Fibroblast of lung (primary cell): ENCODE measurements around the gene ROBO3. TPM values are rescaled to one million over a fixed set of nuclear protein-coding genes. Genes with fewer than 3 reads are reported as not detected.

Experiments
- DNase-seq, 2 donors: peaks; one replicate each; pipeline versions ENCODE4 v3.0.0 to v3.0.0-alpha.2; 2010; ENCODE audit warnings: low read depth in 2 of 2
- H2AFZ ChIP-seq: 2 replicates; pipeline ENCODE4 v1.5.1; 2012; ENCODE audit warnings: low read length, control low read depth, inconsistent platforms
- H3K27ac ChIP-seq: 2 replicates; pipeline ENCODE4 v1.5.1; 2011; ENCODE audit warnings: low read length, control low read depth; ENCODE audit not compliant: insufficient read depth
- H3K27me3 ChIP-seq: 2 replicates; pipeline ENCODE4 v1.5.1; 2011; ENCODE audit warnings: mild to moderate bottlenecking, low read length; ENCODE audit not compliant: control insufficient read depth, insufficient read depth
- H3K36me3 ChIP-seq: 2 replicates; pipeline ENCODE4 v1.5.1; 2011; ENCODE audit warnings: low read length; ENCODE audit not compliant: control insufficient read depth, insufficient read depth
- H3K4me1 ChIP-seq: 2 replicates; pipeline ENCODE4 v1.5.1; 2011; ENCODE audit warnings: low read length; ENCODE audit not compliant: control insufficient read depth, insufficient read depth; ENCODE audit errors: extremely low read depth
- H3K4me2 ChIP-seq: 2 replicates; pipeline ENCODE4 v1.5.1; 2011; ENCODE audit warnings: low read length, control low read depth; ENCODE audit not compliant: insufficient read depth; ENCODE audit errors: extremely low read depth
- H3K4me3 ChIP-seq, 4 experiments: fragments of 200-600 bp in 1 of 4; sonication (generic) in 1 of 4; replicated peaks in 1 of 4; 2 replicates each; pipeline ENCODE4 v1.5.1; 2011 to 2016; ENCODE audit warnings: low read length in 4 of 4, low read depth in 3 of 4, mild to moderate bottlenecking in 3 of 4, control low read depth in 2 of 4, inconsistent platforms in 1 of 4, mixed read lengths in 1 of 4; ENCODE audit not compliant: insufficient read depth in 1 of 4; ENCODE audit errors: control extremely low read depth in 1 of 4
- H3K79me2 ChIP-seq: 2 replicates; pipeline ENCODE4 v1.5.1; 2012; ENCODE audit warnings: mild to moderate bottlenecking, low read length, inconsistent platforms; ENCODE audit not compliant: control insufficient read depth, insufficient read depth
- H3K9ac ChIP-seq: 2 replicates; pipeline ENCODE4 v1.5.1; 2011; ENCODE audit warnings: mild to moderate bottlenecking, low read length, control low read depth; ENCODE audit not compliant: insufficient read depth
- H3K9me3 ChIP-seq: 2 replicates; pipeline ENCODE4 v1.5.1; 2012; ENCODE audit warnings: low read depth, low read length; ENCODE audit not compliant: control insufficient read depth, insufficient read depth
- H4K20me1 ChIP-seq: 2 replicates; pipeline ENCODE4 v1.5.1; 2011; ENCODE audit warnings: low read length; ENCODE audit not compliant: control insufficient read depth, insufficient read depth; ENCODE audit errors: extremely low read depth
- CTCF ChIP-seq, 2 donors: IDR thresholded peaks in 1 of 2; conservative IDR thresholded peaks in 1 of 2; 1 replicate in 1 of 2; 2 replicates in 1 of 2; pipeline ENCODE4 v1.5.1; 2011 to 2012; ENCODE audit warnings: low read length in 2 of 2, control low read depth in 1 of 2, inconsistent platforms in 1 of 2, low read depth in 1 of 2, mild to moderate bottlenecking in 1 of 2
- EZH2 ChIP-seq: IDR thresholded peaks from 2 replicates; pipeline ENCODE4 v1.5.1; 2012; ENCODE audit warnings: low read length, control low read depth, mild to moderate bottlenecking; ENCODE audit errors: missing control alignments
- polyA plus RNA-seq, 2 donors: library from polyadenylated mRNA; depleted of rRNA in 1 of 2; stranded (reverse) in 1 of 2; unstranded in 1 of 2; fragments of >200 nt; gene quantifications; 2 replicates each; pipeline ENCODE4 v1.2.1, GENCODE V29; 2011 to 2012; ENCODE audit warnings: missing spikeins in 1 of 2
- total RNA-seq: library from RNA; depleted of rRNA; stranded (reverse); fragments of >200 nt; gene quantifications from 2 replicates; pipeline ENCODE4 v1.2.1, GENCODE V29; 2014

ROBO3 gene
- total and polyA plus RNA-seq, 2 donors (not counting 1 experiment from before 2014, with no cell fraction given): 7.2 to 25.4 TPM

GRCh38 chr11:124893781-124894401, 28.7 kb downstream of the ROBO3 start:
- Histone ChIP-seq H3K27ac (no peak overlapping the region), H3K9ac (no peak overlapping the region), H3K4me1 (peaks cover 23% of the 10 kb centered on the region), H2AFZ (no peak overlapping the region), H3K79me2 (no peaks in the 10 kb centered on the region), H4K20me1 (no peaks in the 10 kb centered on the region), H3K4me3 (no peak overlapping the region), H3K36me3 (no peaks in the 10 kb centered on the region), H3K4me2 (no peak overlapping the region), H3K9me3 (no peaks in the 10 kb centered on the region), H3K27me3 (no peaks in the 10 kb centered on the region)
- TF ChIP-seq CTCF (conservative IDR thresholded peaks at IDR 0.05 in 1 of 2, IDR thresholded peaks at IDR 0.05 in 1 of 2; ENCODE audit: low read depth in 1 of 2, low read length in 2 of 2): no peak
- no peak for TF ChIP-seq EZH2
- no peak for DNase-seq

- no peak for TF ChIP-seq CTCF (conservative IDR thresholded peaks at IDR 0.05 in 1 of 2, IDR thresholded peaks at IDR 0.05 in 1 of 2; ENCODE audit: low read depth in 1 of 2, low read length in 2 of 2)
- no peak for TF ChIP-seq EZH2
- H3K27ac ChIP-seq: no peak overlapping the region
- H3K9ac ChIP-seq: no peak overlapping the region
- no peak for DNase-seq
- H3K4me3 ChIP-seq: no peak overlapping the region
- no peak overlapping the region for H3K4me2 ChIP-seq
- peaks cover 32% of the 10 kb centered on the region for H3K4me1 ChIP-seq
- no peaks in the 10 kb centered on the region for H3K27me3 ChIP-seq
- H4K20me1 ChIP-seq: no peaks in the 10 kb centered on the region
- no peak overlapping the region for H2AFZ ChIP-seq
- no peaks in the 10 kb centered on the region for H3K36me3 ChIP-seq
- H3K9me3 ChIP-seq: no peaks in the 10 kb centered on the region
- H3K79me2 ChIP-seq: no peaks in the 10 kb centered on the region
Observed at GRCh38 chr11:124894606-124895430, 29.6 kb downstream of the ROBO3 start.

GRCh38 chr11:124895471-124895971, 30.3 kb downstream of the ROBO3 start:
- Histone ChIP-seq H3K4me2 (no peak overlapping the region), H3K9ac (no peak overlapping the region), H3K27me3 (no peaks in the 10 kb centered on the region), H3K27ac (no peak overlapping the region), H3K4me1 (peaks cover 39% of the 10 kb centered on the region), H4K20me1 (no peaks in the 10 kb centered on the region), H3K79me2 (no peaks in the 10 kb centered on the region), H3K4me3 (no peak overlapping the region), H2AFZ (no peak overlapping the region), H3K36me3 (no peaks in the 10 kb centered on the region), H3K9me3 (no peaks in the 10 kb centered on the region)
- DNase-seq: no peak
- TF ChIP-seq CTCF (conservative IDR thresholded peaks at IDR 0.05 in 1 of 2, IDR thresholded peaks at IDR 0.05 in 1 of 2; ENCODE audit: low read depth in 1 of 2, low read length in 2 of 2) (no peak), EZH2 (no peak)
